Psoas muscle (tissue), 8 donors: ENCODE data around the gene POLR2J3. TPM values are rescaled to one million over a fixed set of nuclear protein-coding genes. Genes with fewer than 3 reads are reported as not detected.
"Not testable (repeated sequence)": the region's sequence is repeated elsewhere in the genome, so short reads cannot be mapped to it uniquely, and the experiment has no call there.

Source experiments
- ATAC-seq, 4 donors: fragments of 200-7000 bp; cut with Tn5 transposase; one replicate each; pipeline ENCODE4 v1.9.1; 2020; ENCODE audit warnings: moderate library complexity in 3 of 4, mild to moderate bottlenecking in 2 of 4
- DNase-seq, 2 donors: peaks; one replicate each; pipeline ENCODE4 v3.0.0-alpha.2; 2020
- H3K27ac ChIP-seq: fragments of 200-600 bp; one replicate; pipeline ENCODE4 v1.8.0; 2022
- H3K27me3 ChIP-seq, 3 donors: fragments of 200-600 bp in 1 of 3; one replicate each; pipeline versions ENCODE4 v1.6.1 to v1.8.0; 2013 to 2022; ENCODE audit warnings: low read length in 2 of 3, mild to moderate bottlenecking in 2 of 3, moderate library complexity in 1 of 3; ENCODE audit not compliant: insufficient read depth in 3 of 3
- H3K36me3 ChIP-seq, 2 donors: fragments of 200-600 bp in 1 of 2; one replicate each; pipeline versions ENCODE4 v1.6.1 to v1.8.0; 2013 to 2022; ENCODE audit warnings: low read depth in 1 of 2, mild to moderate bottlenecking in 1 of 2, moderate library complexity in 1 of 2; ENCODE audit not compliant: insufficient read depth in 1 of 2
- H3K4me1 ChIP-seq: fragments of 200-600 bp; one replicate; pipeline ENCODE4 v1.8.0; 2022
- H3K4me3 ChIP-seq: fragments of 200-600 bp; one replicate; pipeline ENCODE4 v1.8.0; 2022; ENCODE audit warnings: mild to moderate bottlenecking
- H3K9me3 ChIP-seq: fragments of 200-600 bp; one replicate; pipeline ENCODE4 v1.8.0; 2022
- WGBS, 3 donors: extraction: QIAGEN DNeasy Blood & Tissue Kit; methylation state at CpG; one replicate each; pipeline versions ENCODE4 v1.1.6 to v1.1.7; 2013; 5-methylcytosine and 5-hydroxymethylcytosine counted together
- intact Hi-C, 2 donors: fragments of 100-400 bp; cut with DNase I; formaldehyde crosslinking; loops; one replicate each; pipeline versions ENCODE4 v1.11.0 to v1.14.2; 2022
- polyA plus RNA-seq, 3 donors: library from polyadenylated mRNA; stranded (reverse); fragments of 200-250 nt; gene quantifications; one replicate each; pipeline ENCODE4 v1.2.3, GENCODE V29; 2013
- total RNA-seq, 4 donors: library from RNA; stranded (reverse); fragmentation: NEBNext Ultra II Directional in 2 of 4; extraction: Animal tissue kit (Norgen Biotek cat#: 25700) in 2 of 4; gene quantifications; one replicate each; pipeline versions ENCODE4 v1.2.1 to v1.2.4, GENCODE V29; 2021 to 2023
- donor health status: healthy with polysubstance abuse.
- donor health status: DM: no; HTN: no; CAD: no; lungs with moderate emphysema.
- donor health status: Bipolar disorder and iron deficiency.
- donor health status: healthy.
- donor health status: DM: yes; HTN: yes; CAD: no.
- donor health status: DM: no; HTN: no; CAD: no.
- donor health status: DM: no; HTN: no; CAD: no.
- donor health status: DM: yes; HTN: yes; CAD: no.

POLR2J3 gene
- total and polyA plus RNA-seq, 7 donors: 9.3 to 85.3 (median 14.6) TPM

- H3K27me3 ChIP-seq, H3K9me3 ChIP-seq, intact Hi-C loops, DNase-seq, H3K4me3 ChIP-seq, H3K27ac ChIP-seq, H3K36me3 ChIP-seq, H3K4me1 ChIP-seq: not testable (repeated sequence)
- WGBS, 3 donors: no CpG with 5 or more reads among the region's 5 CpGs
- peak; percentile 34 to 62 (median 45) for ATAC-seq
These were observed 9.3 kb upstream of the POLR2J3 start for GRCh38 chr7:102581722-102582121.

GRCh38 chr7:102578486-102578885 is 6.1 kb upstream of the POLR2J3 start:
- peak in 1 of 2 donors; percentile 4 for DNase-seq

GRCh38 chr7:102577315-102578240 is 5.2 kb upstream of the POLR2J3 start:
- WGBS, 3 donors: 70 to 78% (median 70%) methylated on average over 6 to 7 of the region's 7 CpGs
- H3K27ac ChIP-seq, H3K4me3 ChIP-seq, H3K36me3 ChIP-seq, H3K27me3 ChIP-seq, intact Hi-C loops, H3K9me3 ChIP-seq, H3K4me1 ChIP-seq, ATAC-seq: not testable (repeated sequence)
- DNase-seq: peak in 1 of 2 donors; percentile 6

More at GRCh38 chr7:102578486-102578885, 6.1 kb upstream of the POLR2J3 start:
- 72 to 78% (median 77%) methylated on average over 5 of the region's 5 CpGs for WGBS, 3 donors
- H3K9me3 ChIP-seq, intact Hi-C loops, H3K4me1 ChIP-seq, ATAC-seq, H3K27ac ChIP-seq, H3K27me3 ChIP-seq, H3K36me3 ChIP-seq, H3K4me3 ChIP-seq: not testable (repeated sequence)

- H3K27ac ChIP-seq, H3K36me3 ChIP-seq, H3K27me3 ChIP-seq, ATAC-seq, DNase-seq, H3K4me1 ChIP-seq, intact Hi-C loops, H3K9me3 ChIP-seq, H3K4me3 ChIP-seq: not testable (repeated sequence)
- no CpG with 5 or more reads among the region's 3 CpGs for WGBS, 3 donors
These were observed 4.0 kb upstream of the POLR2J3 start for GRCh38 chr7:102576363-102576762.

GRCh38 chr7:102574607-102575006 is 2.2 kb upstream of the POLR2J3 start:
- H3K27ac ChIP-seq, DNase-seq, intact Hi-C loops, H3K36me3 ChIP-seq, H3K27me3 ChIP-seq, H3K4me3 ChIP-seq, H3K9me3 ChIP-seq, H3K4me1 ChIP-seq: not testable (repeated sequence)
- ATAC-seq: peak; percentile 9 to 57 (median 28)
- WGBS, 3 donors: no CpG with 5 or more reads among the region's 6 CpGs

GRCh38 chr7:102568620-102569019 is 3.8 kb downstream of the POLR2J3 start:
- H3K27ac ChIP-seq, H3K4me1 ChIP-seq, H3K4me3 ChIP-seq, H3K9me3 ChIP-seq, H3K36me3 ChIP-seq, ATAC-seq, intact Hi-C loops, H3K27me3 ChIP-seq: not testable (repeated sequence)
- WGBS, 3 donors: 75 to 100% (median 82%) methylated on average over 3 to 4 of the region's 11 CpGs
- DNase-seq: peak in 1 of 2 donors; percentile 12

GRCh38 chr7:102550808-102551422 is 21.5 kb downstream of the POLR2J3 start, which contains the start of gene SPDYE2:
Gene SPDYE2 (plus strand): TSS chr7:102551226. CDS start chr7:102553256, 2,030 bp downstream.
- no CpG with 5 or more reads among the region's 6 CpGs for WGBS, 3 donors
- not testable (repeated sequence) for DNase-seq, H3K9me3 ChIP-seq

GRCh38 chr7:102546353-102546752 is 26.0 kb downstream of the POLR2J3 start:
- ATAC-seq, H3K9me3 ChIP-seq, H3K36me3 ChIP-seq, H3K4me3 ChIP-seq, H3K27ac ChIP-seq, intact Hi-C loops, DNase-seq, H3K4me1 ChIP-seq, H3K27me3 ChIP-seq: not testable (repeated sequence)
- 64 to 91% methylated on average over 1 to 2 of the region's 6 CpGs; no CpG with 5 or more reads in 1 of the 3 donors for WGBS, 3 donors

More at GRCh38 chr7:102550808-102551422, 21.5 kb downstream of the POLR2J3 start, which contains the start of gene SPDYE2:
- H3K27ac ChIP-seq, H3K27me3 ChIP-seq, H3K4me3 ChIP-seq, H3K4me1 ChIP-seq, intact Hi-C loops, H3K36me3 ChIP-seq: not testable (repeated sequence)
- peak; percentile 19 to 46 (median 36) for ATAC-seq

GRCh38 chr7:102545288-102545687 is 27.1 kb downstream of the POLR2J3 start:
- ATAC-seq, H3K27me3 ChIP-seq, H3K9me3 ChIP-seq, H3K4me1 ChIP-seq, H3K4me3 ChIP-seq, H3K27ac ChIP-seq, H3K36me3 ChIP-seq, intact Hi-C loops: not testable (repeated sequence)
- 94 to 96% (median 95%) methylated on average over 6 to 8 of the region's 12 CpGs for WGBS, 3 donors
- DNase-seq: peak in 1 of 2 donors; percentile 3

GRCh38 chr7:102544372-102544771 is 28.0 kb downstream of the POLR2J3 start:
- peak in 1 of 4 donors; percentile 6 for ATAC-seq
- intact Hi-C loops: not testable (repeated sequence)

GRCh38 chr7:102543596-102543995 is 28.8 kb downstream of the POLR2J3 start, which contains the start of gene UPK3BL2:
Gene UPK3BL2 (minus strand): TSS chr7:102543696. CDS start chr7:102543636, 60 bp downstream.
- H3K36me3 ChIP-seq, H3K4me3 ChIP-seq, H3K4me1 ChIP-seq, DNase-seq, H3K27ac ChIP-seq, H3K9me3 ChIP-seq, intact Hi-C loops, H3K27me3 ChIP-seq: not testable (repeated sequence)
- peak in 1 of 4 donors; percentile 20 for ATAC-seq
- no CpG with 5 or more reads among the region's 8 CpGs for WGBS, 3 donors

More at GRCh38 chr7:102544372-102544771, 28.0 kb downstream of the POLR2J3 start:
- H3K4me1 ChIP-seq, DNase-seq, H3K27ac ChIP-seq, H3K27me3 ChIP-seq, H3K9me3 ChIP-seq, H3K4me3 ChIP-seq, H3K36me3 ChIP-seq: not testable (repeated sequence)
- no CpG with 5 or more reads among the region's 1 CpG for whole genome bisulfite sequencing, 3 donors
